GM19328 (cell line): ENCODE measurements around the gene LYPLA2.
A peak's percentile ranks its signal among the peaks of the same experiment; 100 is the strongest.
"Not testable (repeated sequence)": the region's sequence is repeated elsewhere in the genome, so short reads cannot be mapped to it uniquely, and the experiment has no call there.

Experiments
- ATAC-seq: cut with Tn5 transposase; IDR thresholded peaks from one replicate; pipeline ENCODE4 v1.9.1; 2021; ENCODE audit warnings: mild to moderate bottlenecking, moderate library complexity; ENCODE audit not compliant: unreplicated experiment

Gene LYPLA2

GRCh38 chr1:23825762-23826522, 35.0 kb downstream of the LYPLA2 start:
- ATAC-seq: peak; percentile 54

GRCh38 chr1:23826590-23826989, 35.6 kb downstream of the LYPLA2 start:
- not testable (repeated sequence) for ATAC-seq

GRCh38 chr1:23827717-23828116, 36.8 kb downstream of the LYPLA2 start:
- ATAC-seq: no peak

- ATAC-seq: not testable (repeated sequence)
These were observed 43.2 kb downstream of the LYPLA2 start for GRCh38 chr1:23834156-23834555.

- ATAC-seq: no peak
These were observed 45.1 kb downstream of the LYPLA2 start for GRCh38 chr1:23836037-23836436.

- ATAC-seq: no peak
These were observed 47.0 kb downstream of the LYPLA2 start for GRCh38 chr1:23837908-23838307.

- ATAC-seq: no peak
These were observed 47.5 kb downstream of the LYPLA2 start for GRCh38 chr1:23838401-23838866.

GRCh38 chr1:23843644-23844043, 52.7 kb downstream of the LYPLA2 start:
- no peak for ATAC-seq
